LNCAP (cell line): ENCODE results near the gene CAMKMT.

Experiments used
- TF ChIP-seq, protein P1 (sequence below): fragments of 450-650 bp; IDR thresholded peaks from 2 replicates; pipeline ENCODE4 v1.5.1; 2017; ENCODE audit warnings: mild to moderate bottlenecking

CAMKMT gene

DNA sequence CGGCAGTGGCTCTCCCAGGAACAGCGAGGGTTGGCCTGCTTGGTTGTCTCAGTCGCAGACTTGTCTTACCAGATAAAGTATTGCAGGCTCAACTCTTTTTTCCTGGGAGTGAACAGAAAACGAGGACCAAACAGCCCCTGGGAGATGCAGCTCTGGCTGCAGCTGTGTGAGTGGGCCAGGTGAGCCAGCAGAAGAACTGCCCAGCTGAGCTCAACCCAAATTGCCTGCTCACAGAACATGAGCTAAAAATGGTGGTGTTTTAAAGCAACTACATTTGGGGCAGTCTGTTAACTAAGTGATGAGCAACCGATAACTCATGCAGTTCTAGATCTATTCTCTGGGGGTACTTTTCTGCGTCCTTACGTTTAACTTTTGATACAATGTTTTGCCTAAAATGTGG, 418.7 kb downstream of the CAMKMT start:
- TF ChIP-seq, protein P1, sequence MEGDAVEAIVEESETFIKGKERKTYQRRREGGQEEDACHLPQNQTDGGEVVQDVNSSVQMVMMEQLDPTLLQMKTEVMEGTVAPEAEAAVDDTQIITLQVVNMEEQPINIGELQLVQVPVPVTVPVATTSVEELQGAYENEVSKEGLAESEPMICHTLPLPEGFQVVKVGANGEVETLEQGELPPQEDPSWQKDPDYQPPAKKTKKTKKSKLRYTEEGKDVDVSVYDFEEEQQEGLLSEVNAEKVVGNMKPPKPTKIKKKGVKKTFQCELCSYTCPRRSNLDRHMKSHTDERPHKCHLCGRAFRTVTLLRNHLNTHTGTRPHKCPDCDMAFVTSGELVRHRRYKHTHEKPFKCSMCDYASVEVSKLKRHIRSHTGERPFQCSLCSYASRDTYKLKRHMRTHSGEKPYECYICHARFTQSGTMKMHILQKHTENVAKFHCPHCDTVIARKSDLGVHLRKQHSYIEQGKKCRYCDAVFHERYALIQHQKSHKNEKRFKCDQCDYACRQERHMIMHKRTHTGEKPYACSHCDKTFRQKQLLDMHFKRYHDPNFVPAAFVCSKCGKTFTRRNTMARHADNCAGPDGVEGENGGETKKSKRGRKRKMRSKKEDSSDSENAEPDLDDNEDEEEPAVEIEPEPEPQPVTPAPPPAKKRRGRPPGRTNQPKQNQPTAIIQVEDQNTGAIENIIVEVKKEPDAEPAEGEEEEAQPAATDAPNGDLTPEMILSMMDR: no peak

DNA sequence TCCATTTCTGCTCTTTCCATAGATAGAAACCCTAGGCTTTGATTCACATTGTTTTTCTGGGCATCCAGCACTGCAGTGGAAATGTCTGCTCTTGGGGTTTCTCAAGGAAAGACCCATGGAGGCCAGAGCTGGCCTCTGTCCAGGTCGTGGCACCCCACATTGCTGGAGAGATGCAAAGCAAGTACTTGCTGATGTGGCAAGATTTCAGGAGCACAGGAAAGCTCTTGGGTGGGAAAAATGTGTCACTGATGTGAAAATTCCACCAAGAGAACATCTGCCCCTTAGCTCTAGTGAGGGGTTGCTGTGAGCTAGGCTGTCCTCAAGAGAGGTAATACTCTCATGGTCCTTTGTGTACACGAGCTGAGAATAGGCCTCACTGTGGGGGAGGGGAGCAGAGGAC, 423.7 kb downstream of the CAMKMT start:
- TF ChIP-seq, protein P1: no peak

DNA sequence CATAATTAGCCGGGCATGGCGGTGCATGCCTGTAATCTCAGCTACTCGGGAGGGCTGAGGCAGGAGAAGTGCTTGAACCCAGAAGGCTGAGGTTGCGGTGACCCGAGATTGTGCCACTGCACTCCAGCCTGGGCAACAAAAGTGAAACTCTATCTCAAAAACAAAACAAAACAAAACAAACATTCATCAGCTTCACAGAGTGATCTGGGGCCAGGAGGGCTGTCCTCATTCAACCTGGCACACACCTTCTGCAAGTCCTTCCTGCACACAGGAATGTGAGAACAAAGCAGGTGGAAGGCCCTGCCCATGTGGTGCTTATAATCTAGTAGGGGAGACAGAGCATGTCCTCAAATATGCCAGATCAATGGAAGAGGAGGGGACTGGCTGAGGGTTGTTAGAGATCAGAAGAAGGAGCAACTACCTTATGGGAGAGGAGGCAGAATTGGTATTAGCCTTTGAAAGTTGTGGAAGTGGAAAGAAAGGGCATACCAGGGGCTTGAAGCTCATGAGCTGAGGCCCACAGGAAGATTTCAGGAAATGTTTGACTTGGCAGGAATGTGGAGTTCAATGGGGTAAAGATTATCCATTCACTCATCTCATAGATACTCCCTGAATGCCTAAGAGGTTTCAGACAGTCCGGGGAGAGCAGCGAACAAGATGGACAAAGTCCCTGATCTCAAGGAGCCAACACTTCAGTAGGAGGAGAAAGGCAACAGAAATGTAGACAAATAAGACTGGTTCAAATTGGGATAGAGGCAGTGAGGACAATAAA, 424.5 kb downstream of the CAMKMT start:
- TF ChIP-seq, protein P1: no peak

DNA sequence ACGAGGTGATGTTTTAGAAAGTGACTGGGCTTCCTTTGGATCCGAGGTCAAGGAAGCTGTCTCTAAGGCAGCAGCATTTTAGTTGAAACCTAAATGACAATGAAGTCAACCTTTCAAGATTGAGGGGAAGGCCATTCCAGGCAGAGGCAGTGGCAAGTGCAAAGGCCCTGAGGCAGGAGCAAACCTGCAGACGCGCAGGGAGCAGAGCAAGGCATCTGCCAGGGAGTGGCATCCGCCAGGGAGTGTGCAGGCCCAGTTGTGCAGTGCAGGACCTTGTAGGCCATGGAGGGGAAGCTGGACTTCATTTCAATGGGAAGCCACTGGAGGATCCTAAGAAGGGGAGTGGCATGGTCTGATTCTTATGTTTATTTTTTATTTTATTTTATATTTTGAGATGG, 425.1 kb downstream of the CAMKMT start:
- TF ChIP-seq, protein P1: no peak

DNA sequence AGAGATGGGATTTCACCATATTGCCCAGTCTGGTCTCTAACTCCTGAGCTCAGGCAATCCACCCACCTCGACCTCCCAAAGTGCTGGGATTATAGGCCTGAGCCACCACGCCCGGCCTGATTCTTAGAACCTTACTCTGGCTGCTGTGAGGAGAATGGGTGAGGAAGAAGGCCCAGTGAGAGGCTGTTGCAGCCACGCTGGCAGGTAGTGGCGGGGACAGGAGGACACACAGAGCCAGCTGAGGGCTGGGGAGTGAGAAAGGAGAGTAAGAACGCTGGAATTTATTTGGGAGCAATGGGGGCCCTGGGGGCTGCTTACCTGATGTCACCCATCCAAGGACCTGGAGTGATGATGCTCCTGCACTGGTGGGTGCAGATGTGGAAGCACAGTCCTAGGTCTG, 425.9 kb downstream of the CAMKMT start:
- TF ChIP-seq, protein P1: no peak

DNA sequence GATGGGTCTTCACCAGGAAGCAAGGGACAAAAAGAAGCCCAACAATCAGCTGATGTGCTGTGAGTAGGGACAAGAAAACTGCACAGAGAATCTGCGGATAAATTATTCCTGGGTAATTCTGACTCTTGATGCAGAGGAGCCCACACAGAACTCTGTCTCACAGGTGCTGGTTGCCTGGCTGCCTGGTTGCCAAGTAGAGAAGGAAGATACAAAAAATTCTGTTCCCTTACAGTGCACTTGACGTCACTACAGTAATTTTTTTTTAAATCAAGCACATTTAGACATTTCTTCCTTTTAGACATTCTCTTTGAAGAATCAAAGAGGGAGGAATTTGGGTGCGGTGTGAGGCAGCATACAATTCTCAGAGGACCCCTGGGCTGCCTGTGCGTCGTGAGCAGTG, 427.7 kb downstream of the CAMKMT start:
- TF ChIP-seq, protein P1: no peak

DNA sequence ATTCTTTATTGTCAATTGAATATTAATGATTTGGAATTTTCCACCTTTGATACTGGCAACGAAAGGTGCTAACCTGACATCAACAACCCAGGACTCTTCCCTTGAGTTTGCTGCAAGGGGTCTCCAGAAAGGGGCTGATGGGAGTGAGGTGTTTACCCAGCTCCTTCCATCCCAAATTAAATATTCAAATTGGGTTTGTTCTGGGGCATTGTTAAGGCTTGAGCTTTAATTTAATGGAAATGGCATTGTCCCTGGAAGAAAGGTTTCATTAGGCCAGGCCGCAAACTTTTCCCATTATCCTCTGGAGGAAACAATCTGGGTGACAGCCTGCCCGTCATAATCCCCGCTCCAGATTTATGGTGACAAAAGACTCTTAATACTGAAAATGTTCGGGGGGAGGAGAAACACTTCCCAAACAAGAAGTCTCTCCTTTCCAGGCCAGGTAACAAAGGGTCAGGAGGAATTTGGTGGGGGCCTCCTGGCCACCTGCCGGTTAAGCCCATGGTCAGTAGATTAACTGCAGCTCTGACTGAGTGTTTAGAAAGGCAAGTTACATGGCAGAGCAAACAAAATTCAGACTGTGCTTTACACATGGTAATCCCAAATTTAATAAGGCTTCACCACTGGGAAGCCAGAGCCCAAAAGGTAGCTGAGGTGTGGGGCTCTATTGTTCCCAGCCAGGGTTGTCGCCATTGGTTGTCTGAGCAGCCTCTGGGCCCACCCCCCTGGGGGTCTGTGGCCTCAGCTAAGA, 428.4 kb downstream of the CAMKMT start:
- TF ChIP-seq, protein P1: no peak
